Spleen (tissue), 11 donors: ENCODE data around the gene ATF1. TPM values are rescaled to one million over a fixed set of nuclear protein-coding genes. Genes with fewer than 3 reads are reported as not detected.
"Not testable (repeated sequence)": the region's sequence is repeated elsewhere in the genome, so short reads cannot be mapped to it uniquely, and the experiment has no call there.

Experiments
- DNase-seq: peaks from one replicate; pipeline ENCODE4 v3.0.0-alpha.2; 2020
- H3K27ac ChIP-seq, 8 donors: fragments of 200-600 bp; sonication (generic) in 7 of 8; 1 replicate in 4 of 8; 2 replicates in 4 of 8; pipeline versions ENCODE4 v1.5.0 to v1.8.0; 2016 to 2021; ENCODE audit warnings: inconsistent platforms in 4 of 8, mild to moderate bottlenecking in 4 of 8, moderate library complexity in 1 of 8
- H3K27me3 ChIP-seq, 7 donors: fragments of 200-600 bp; sonication (generic) in 6 of 7; replicated peaks in 1 of 7; 1 replicate in 4 of 7; 2 replicates in 3 of 7; pipeline versions ENCODE4 v1.5.0 to v1.8.0; 2016 to 2021; ENCODE audit warnings: inconsistent platforms in 3 of 7, mild to moderate bottlenecking in 1 of 7
- H3K36me3 ChIP-seq, 6 donors: fragments of 200-600 bp; sonication (generic) in 5 of 6; 1 replicate in 4 of 6; 2 replicates in 2 of 6; pipeline versions ENCODE4 v1.5.0 to v1.8.0; 2016 to 2021; ENCODE audit warnings: inconsistent platforms in 2 of 6
- H3K4me1 ChIP-seq, 6 donors: fragments of 200-600 bp; sonication (generic) in 5 of 6; 1 replicate in 3 of 6; 2 replicates in 3 of 6; pipeline versions ENCODE4 v1.5.0 to v1.8.0; 2016 to 2021; ENCODE audit warnings: inconsistent platforms in 3 of 6
- H3K4me3 ChIP-seq, 8 donors: fragments of 200-600 bp; sonication (generic) in 7 of 8; 1 replicate in 4 of 8; 2 replicates in 4 of 8; pipeline versions ENCODE4 v1.5.0 to v1.8.0; 2016 to 2021; ENCODE audit warnings: inconsistent platforms in 4 of 8, mild to moderate bottlenecking in 4 of 8, moderate library complexity in 2 of 8
- H3K9me3 ChIP-seq, 8 donors: fragments of 200-600 bp; sonication (generic) in 7 of 8; 1 replicate in 4 of 8; 2 replicates in 4 of 8; pipeline versions ENCODE4 v1.5.0 to v1.8.0; 2016 to 2021; ENCODE audit warnings: inconsistent platforms in 4 of 8
- CTCF ChIP-seq, 11 experiments: fragments of 200-600 bp in 7 of 11; fragments of 450-650 bp in 4 of 11; sonication (generic) in 4 of 11; IDR thresholded peaks in 8 of 11; conservative IDR thresholded peaks in 3 of 11; 1 replicate in 7 of 11; 2 replicates in 4 of 11; pipeline versions ENCODE4 v1.4.0 to v1.8.0; 2016 to 2021; ENCODE audit warnings: antibody characterized with exemption in 11 of 11, inconsistent platforms in 4 of 11, mild to moderate bottlenecking in 1 of 11
- POLR2A ChIP-seq, 3 donors: fragments of 450-650 bp; IDR thresholded peaks; one replicate each; pipeline ENCODE4 v1.5.1; 2017; ENCODE audit warnings: antibody characterized with exemption in 3 of 3, mild to moderate bottlenecking in 1 of 3
- POLR2AphosphoS5 ChIP-seq, 3 donors: sonication (generic); formaldehyde crosslinking; IDR thresholded peaks; one replicate each; pipeline ENCODE4 v1.5.1; 2017; ENCODE audit warnings: antibody characterized with exemption in 3 of 3
- WGBS, 5 donors: extraction: QIAGEN DNeasy Blood & Tissue Kit in 3 of 5; methylation state at CpG; one replicate each; pipeline versions ENCODE4 v1.1.5 to v1.1.7; 2013 to 2018; 5-methylcytosine and 5-hydroxymethylcytosine counted together
- intact Hi-C: fragments of 100-400 bp; cut with DNase I; formaldehyde crosslinking; loops from one replicate; pipeline ENCODE4 v1.15.0; 2023; ENCODE audit warnings: low total_unique reads
- polyA plus RNA-seq, 3 donors: library from polyadenylated mRNA; stranded (reverse); fragments of 200-250 nt; gene quantifications; one replicate each; pipeline ENCODE4 v1.2.1, GENCODE V29; 2013
- total RNA-seq, 7 donors: library from RNA; depleted of rRNA in 3 of 7; stranded (reverse); fragments of >200 nt in 3 of 7; fragmentation: NEBNext Ultra II Directional in 4 of 7; extraction: Animal tissue kit (Norgen Biotek cat#: 25700) in 4 of 7; gene quantifications; one replicate each; pipeline versions ENCODE4 v1.1.0 to v1.2.1, GENCODE V29; 2016 to 2021
- donor health status: healthy with polysubstance abuse.
- donor health status: DM: no; HTN: no; CAD: no; lungs with moderate emphysema.
- donor health status: DM: no; HTN: no; CAD: no.
- donor health status: Bipolar disorder and iron deficiency.
- donor health status: healthy.
- donor health status: DM: no; HTN: no; CAD: no.
- donor health status: DM: yes; HTN: yes; CAD: no.

The ATF1 gene
- total and polyA plus RNA-seq, 10 donors, result 10.3 to 41.7 (median 18.8) TPM

- TF ChIP-seq POLR2AphosphoS5 (IDR thresholded peaks at IDR 0.05) (no peak), CTCF (IDR thresholded peaks at IDR 0.05 in 8 of 11, conservative IDR thresholded peaks at IDR 0.05 in 3 of 11) (no peak), POLR2A (IDR thresholded peaks at IDR 0.05) (no peak)
Measured at GRCh38 chr12:50824914-50825313, 61.0 kb downstream of the ATF1 start.

GRCh38 chr12:50825372-50825838, 61.5 kb downstream of the ATF1 start:
- intact Hi-C loops, result loop anchor here (2.0 kb wide), 1 partner anchor 161 kb away; no protein-coding TSS in a partner anchor

More at GRCh38 chr12:50824914-50825313, 61.0 kb downstream of the ATF1 start:
- intact Hi-C loops, result loop anchor here (2.0 kb wide), 1 partner anchor 162 kb away; no protein-coding TSS in a partner anchor
- WGBS, 5 donors, result 44 to 56% (median 47%) methylated on average over 4 of the region's 4 CpGs
- Histone ChIP-seq H3K9me3 (no peaks in the 10 kb centered on the region), H3K4me1 (peaks cover 0 to 12% (median 10%) of the 10 kb centered on the region in 6 donors), H3K4me3 (no peak overlapping the region), H3K27me3 (no peaks in the 10 kb centered on the region), H3K36me3 (peaks cover 0 to 21% (median 1%) of the 10 kb centered on the region in 6 donors), H3K27ac (peak overlapping the region in 4 of 8 donors; percentile 23 to 50 (median 42))
- no peak for DNase-seq

GRCh38 chr12:50828121-50828520, 64.2 kb downstream of the ATF1 start:
- H3K36me3 ChIP-seq, result no peaks in the 10 kb centered on the region
- H3K4me1 ChIP-seq, result peaks cover 0 to 12% (median 10%) of the 10 kb centered on the region in 6 donors
- no peak overlapping the region for H3K4me3 ChIP-seq
- no peak for DNase-seq
- H3K9me3 ChIP-seq, result peaks cover 0 to 9% (median 3%) of the 10 kb centered on the region in 8 donors
- intact Hi-C loops, result no loop called here
- TF ChIP-seq POLR2AphosphoS5 (IDR thresholded peaks at IDR 0.05), result no peak
- TF ChIP-seq CTCF (IDR thresholded peaks at IDR 0.05 in 8 of 11, conservative IDR thresholded peaks at IDR 0.05 in 3 of 11), result no peak
- TF ChIP-seq POLR2A (IDR thresholded peaks at IDR 0.05), result no peak
- no peaks in the 10 kb centered on the region for H3K27me3 ChIP-seq
- no peak overlapping the region for H3K27ac ChIP-seq
- WGBS, 5 donors, result 92 to 100% (median 96%) methylated on average over 1 of the region's 1 CpG

More at GRCh38 chr12:50825372-50825838, 61.5 kb downstream of the ATF1 start:
- TF ChIP-seq CTCF (IDR thresholded peaks at IDR 0.05 in 8 of 11, conservative IDR thresholded peaks at IDR 0.05 in 3 of 11) (peak; percentile 19 to 87 (median 58)), POLR2A (IDR thresholded peaks at IDR 0.05) (no peak), POLR2AphosphoS5 (IDR thresholded peaks at IDR 0.05) (no peak)
- peak overlapping the region in 4 of 8 donors; percentile 23 to 50 (median 42) for H3K27ac ChIP-seq
- no peak overlapping the region for H3K4me3 ChIP-seq
- H3K36me3 ChIP-seq, result peaks cover 0 to 16% (median 0%) of the 10 kb centered on the region in 6 donors
- no peaks in the 10 kb centered on the region for H3K9me3 ChIP-seq
- DNase-seq, result no peak
- no peaks in the 10 kb centered on the region for H3K27me3 ChIP-seq
- WGBS, 5 donors, result 0 to 4% (median 2%) methylated on average over 2 of the region's 2 CpGs
- peaks cover 0 to 12% (median 10%) of the 10 kb centered on the region in 6 donors for H3K4me1 ChIP-seq

- Histone ChIP-seq H3K9me3 (peaks cover 0 to 16% (median 11%) of the 10 kb centered on the region in 8 donors), H3K27ac (no peak overlapping the region), H3K4me1 (peaks cover 0 to 12% (median 10%) of the 10 kb centered on the region in 6 donors), H3K4me3 (no peak overlapping the region), H3K36me3 (no peaks in the 10 kb centered on the region), H3K27me3 (no peaks in the 10 kb centered on the region)
- 83 to 89% (median 88%) methylated on average over 2 of the region's 2 CpGs for WGBS, 5 donors
- intact Hi-C loops, result no loop called here
- TF ChIP-seq POLR2A (IDR thresholded peaks at IDR 0.05) (no peak), POLR2AphosphoS5 (IDR thresholded peaks at IDR 0.05) (no peak), CTCF (IDR thresholded peaks at IDR 0.05 in 8 of 11, conservative IDR thresholded peaks at IDR 0.05 in 3 of 11) (no peak)
- DNase-seq, result no peak
Measured at GRCh38 chr12:50828886-50829285, 65.0 kb downstream of the ATF1 start.

GRCh38 chr12:50833801-50834200, 69.9 kb downstream of the ATF1 start:
- not testable (repeated sequence) for H3K27ac ChIP-seq, H3K36me3 ChIP-seq, H3K4me3 ChIP-seq, DNase-seq, H3K4me1 ChIP-seq, H3K27me3 ChIP-seq
- intact Hi-C loops, result loop anchor here (10.0 kb wide), 1 partner anchor 101 kb away; no protein-coding TSS in a partner anchor
- H3K9me3 ChIP-seq, result peaks cover 0 to 29% (median 24%) of the 10 kb centered on the region in 8 donors
